ENCODE data around the gene TGM2. TPM values are rescaled to one million over a fixed set of nuclear protein-coding genes. Genes with fewer than 3 reads are reported as not detected.

Gene TGM2
- total RNA-seq, 4 donors from 2014 or later: 163 to 385 (median 188) TPM

GRCh38 chr20:38192323-38192885 is 27.3 kb upstream of the TGM2 start:
- no peak overlapping the region for H3K4me3 ChIP-seq
- no peaks in the 10 kb centered on the region for H3K9me3 ChIP-seq
- H3K4me1 ChIP-seq: peaks cover 0 to 12% (median 0%) of the 10 kb centered on the region in 3 donors
- H3K36me3 ChIP-seq: no peaks in the 10 kb centered on the region
- H3K27ac ChIP-seq: no peak overlapping the region
- WGBS, 2 donors (ENCODE audit: low coverage in 1 of 2): 84 to 85% methylated on average over 5 to 8 of the region's 9 CpGs
- H3K27me3 ChIP-seq: no peaks in the 10 kb centered on the region
- ATAC-seq: no peak
- TF ChIP-seq EP300 (IDR thresholded peaks at IDR 0.05): no peak
- TF ChIP-seq POLR2AphosphoS5 (IDR thresholded peaks at IDR 0.05): no peak
- TF ChIP-seq POLR2A (IDR thresholded peaks at IDR 0.05): no peak
- TF ChIP-seq CTCF (IDR thresholded peaks at IDR 0.05): no peak

- no peaks in the 10 kb centered on the region for H3K9me3 ChIP-seq
- H3K27me3 ChIP-seq: no peaks in the 10 kb centered on the region
- H3K4me1 ChIP-seq: peaks cover 0 to 12% (median 0%) of the 10 kb centered on the region in 3 donors
- ATAC-seq: no peak
- no peaks in the 10 kb centered on the region for H3K36me3 ChIP-seq
- WGBS, 2 donors (ENCODE audit: low coverage in 1 of 2): 85 to 100% methylated on average over 1 to 5 of the region's 5 CpGs
- no peak overlapping the region for H3K4me3 ChIP-seq
- peak overlapping the region in 1 of 4 donors; percentile 44 for H3K27ac ChIP-seq
- TF ChIP-seq POLR2A (IDR thresholded peaks at IDR 0.05) (no peak), EP300 (IDR thresholded peaks at IDR 0.05) (no peak), POLR2AphosphoS5 (IDR thresholded peaks at IDR 0.05) (no peak), CTCF (IDR thresholded peaks at IDR 0.05) (no peak)
These were observed 26.6 kb upstream of the TGM2 start for GRCh38 chr20:38191654-38192053.

- no peaks in the 10 kb centered on the region for H3K36me3 ChIP-seq
- H3K4me3 ChIP-seq: no peak overlapping the region
- no peaks in the 10 kb centered on the region for H3K27me3 ChIP-seq
- TF ChIP-seq POLR2A (IDR thresholded peaks at IDR 0.05) (no peak), CTCF (IDR thresholded peaks at IDR 0.05) (no peak), POLR2AphosphoS5 (IDR thresholded peaks at IDR 0.05) (peak; percentile 34)
- H3K27ac ChIP-seq: peak overlapping the region in 1 of 4 donors; percentile 44
- no peak for ATAC-seq
- 71% methylated on average over 3 of the region's 3 CpGs; no CpG with 5 or more reads in 1 of the 2 donors for whole genome bisulfite sequencing, 2 donors (ENCODE audit: low coverage in 1 of 2)
- H3K9me3 ChIP-seq: no peaks in the 10 kb centered on the region
- peaks cover 0 to 12% (median 0%) of the 10 kb centered on the region in 3 donors for H3K4me1 ChIP-seq
These were observed 25.9 kb upstream of the TGM2 start for GRCh38 chr20:38190936-38191371.

- TF ChIP-seq POLR2A (IDR thresholded peaks at IDR 0.05): no peak
- no peak for TF ChIP-seq EP300 (IDR thresholded peaks at IDR 0.05)
- TF ChIP-seq CTCF (IDR thresholded peaks at IDR 0.05): no peak
- TF ChIP-seq POLR2AphosphoS5 (IDR thresholded peaks at IDR 0.05): no peak
- Histone ChIP-seq H3K4me3 (no peak overlapping the region), H3K4me1 (peaks cover 0 to 12% (median 0%) of the 10 kb centered on the region in 3 donors), H3K36me3 (no peaks in the 10 kb centered on the region), H3K27me3 (no peaks in the 10 kb centered on the region), H3K27ac (peak overlapping the region in 1 of 4 donors; percentile 6), H3K9me3 (no peaks in the 10 kb centered on the region)
- no peak for ATAC-seq
- 98 to 100% methylated on average over 1 to 6 of the region's 6 CpGs for WGBS, 2 donors (ENCODE audit: low coverage in 1 of 2)
These were observed 25.1 kb upstream of the TGM2 start for GRCh38 chr20:38190166-38190565.

GRCh38 chr20:38187517-38187916 is 22.4 kb upstream of the TGM2 start:
- TF ChIP-seq POLR2AphosphoS5 (IDR thresholded peaks at IDR 0.05) (no peak), CTCF (IDR thresholded peaks at IDR 0.05) (peak in 1 of 4 experiments; percentile 11)
- H3K9me3 ChIP-seq: no peaks in the 10 kb centered on the region
- no peak for ATAC-seq
- no peak overlapping the region for H3K27ac ChIP-seq
- H3K27me3 ChIP-seq: no peaks in the 10 kb centered on the region
- H3K4me1 ChIP-seq: peaks cover 0 to 12% (median 0%) of the 10 kb centered on the region in 3 donors
- no peak overlapping the region for H3K4me3 ChIP-seq
- WGBS, 2 donors (ENCODE audit: low coverage in 1 of 2): 57 to 66% methylated on average over 1 to 5 of the region's 5 CpGs
- no peaks in the 10 kb centered on the region for H3K36me3 ChIP-seq
